ENCODE results near the gene GNB3. TPM values are rescaled to one million over a fixed set of nuclear protein-coding genes. Genes with fewer than 3 reads are reported as not detected.

GNB3 gene
- total and polyA plus RNA-seq, 9 of the 15 experiments (the other 6 are each of a cell fraction or from before 2014, with no cell fraction given), result 1.4 to 5.8 (median 2.0) TPM

- TF ChIP-seq, protein P1, sequence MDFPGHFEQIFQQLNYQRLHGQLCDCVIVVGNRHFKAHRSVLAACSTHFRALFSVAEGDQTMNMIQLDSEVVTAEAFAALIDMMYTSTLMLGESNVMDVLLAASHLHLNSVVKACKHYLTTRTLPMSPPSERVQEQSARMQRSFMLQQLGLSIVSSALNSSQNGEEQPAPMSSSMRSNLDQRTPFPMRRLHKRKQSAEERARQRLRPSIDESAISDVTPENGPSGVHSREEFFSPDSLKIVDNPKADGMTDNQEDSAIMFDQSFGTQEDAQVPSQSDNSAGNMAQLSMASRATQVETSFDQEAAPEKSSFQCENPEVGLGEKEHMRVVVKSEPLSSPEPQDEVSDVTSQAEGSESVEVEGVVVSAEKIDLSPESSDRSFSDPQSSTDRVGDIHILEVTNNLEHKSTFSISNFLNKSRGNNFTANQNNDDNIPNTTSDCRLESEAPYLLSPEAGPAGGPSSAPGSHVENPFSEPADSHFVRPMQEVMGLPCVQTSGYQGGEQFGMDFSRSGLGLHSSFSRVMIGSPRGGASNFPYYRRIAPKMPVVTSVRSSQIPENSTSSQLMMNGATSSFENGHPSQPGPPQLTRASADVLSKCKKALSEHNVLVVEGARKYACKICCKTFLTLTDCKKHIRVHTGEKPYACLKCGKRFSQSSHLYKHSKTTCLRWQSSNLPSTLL (IDR thresholded peaks at IDR 0.05), result no peak
- no peak for TF ChIP-seq YY1 (IDR thresholded peaks at IDR 0.05; ENCODE audit: borderline replicate concordance in 1 of 3, control insufficient read depth in 1 of 3, extremely low read depth in 1 of 3, insufficient read depth in 3 of 3, insufficient read length in 1 of 3, insufficient replicate concordance in 2 of 3, low read depth in 1 of 3, low read length in 2 of 3)
These were observed 4.7 kb downstream of the GNB3 start (continued) for GRCh38 chr12:6845395-6845794.

GRCh38 chr12:6846316-6846869 is 5.7 kb downstream of the GNB3 start:
- ChIA-PET POLR2A (interaction anchor here (0.6 to 0.7 kb wide), 3 partner anchors 9 to 94 kb away, joined by 3 read pairs; no protein-coding TSS in a partner anchor), CTCF (ENCODE audit: low intra/inter-chr PET ratio) (no interaction called here)
- in situ Hi-C loops (cut with MboI), result no loop called here
- Histone ChIP-seq H4K20me1 (replicated peaks; ENCODE audit: control insufficient read depth, insufficient read depth, low read length) (no peaks in the 10 kb centered on the region), H3K9me3 (replicated peaks; ENCODE audit: control insufficient read depth, insufficient read depth, low read depth, low read length) (no peaks in the 10 kb centered on the region), H3K4me2 (ENCODE audit: insufficient read depth, low read length) (no peak overlapping the region), H3K9me1 (ENCODE audit: control insufficient read depth, insufficient read depth, low read length) (no peaks in the 10 kb centered on the region), H3K4me1 (replicated peaks in 1 of 2; ENCODE audit: control insufficient read depth in 2 of 2, insufficient read depth in 2 of 2, low read length in 2 of 2) (peaks cover 15 to 27% of the 10 kb centered on the region in 2 experiments; a peak in 4 of 5 replicates), H3K36me3 (ENCODE audit: control insufficient read depth, insufficient read depth, low read length) (peaks cover 79% of the 10 kb centered on the region; the same call in 2 of the 3 replicates), H3K79me2 (ENCODE audit: control insufficient read depth, insufficient read depth, low read length) (peaks cover 26% of the 10 kb centered on the region), H3K27me3 (ENCODE audit: control insufficient read depth in 2 of 2, insufficient read depth in 2 of 2, low read length in 2 of 2) (no peaks in the 10 kb centered on the region), H3K4me3 (no peak overlapping the region), H3K27ac (ENCODE audit: extremely low read depth, low read depth, low read length) (no peak overlapping the region), H3K9ac (ENCODE audit: insufficient read depth in 1 of 2, low read depth in 2 of 2, low read length in 2 of 2) (no peak overlapping the region), H2AFZ (ENCODE audit: low read depth, low read length) (no peak overlapping the region)
- intact Hi-C loops (cut with micrococcal nuclease), result no loop called here
- no peak for FAIRE-seq
- no peak for ATAC-seq
- TF ChIP-seq, protein P2, sequence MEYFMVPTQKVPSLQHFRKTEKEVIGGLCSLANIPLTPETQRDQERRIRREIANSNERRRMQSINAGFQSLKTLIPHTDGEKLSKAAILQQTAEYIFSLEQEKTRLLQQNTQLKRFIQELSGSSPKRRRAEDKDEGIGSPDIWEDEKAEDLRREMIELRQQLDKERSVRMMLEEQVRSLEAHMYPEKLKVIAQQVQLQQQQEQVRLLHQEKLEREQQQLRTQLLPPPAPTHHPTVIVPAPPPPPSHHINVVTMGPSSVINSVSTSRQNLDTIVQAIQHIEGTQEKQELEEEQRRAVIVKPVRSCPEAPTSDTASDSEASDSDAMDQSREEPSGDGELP (CRISPR knock-in tag; IDR thresholded peaks at IDR 0.05; ENCODE audit: borderline replicate concordance), result 0 out of 2 replicates have a peak, but pooled peaks have one; percentile 22
- TF ChIP-seq POLR2A (conservative IDR thresholded peaks at IDR 0.05), result 0 out of 2 replicates have a peak, but pooled peaks have one; percentile 29
- no peak for TF ChIP-seq ZNF274 (IDR thresholded peaks at IDR 0.05; ENCODE audit: borderline replicate concordance, low read depth, low read length)
- TF ChIP-seq EGR1 (conservative IDR thresholded peaks at IDR 0.05), result peak; percentile 47; the same call in 1 of the 2 replicates
- TF ChIP-seq POLR2B (IDR thresholded peaks at IDR 0.05; ENCODE audit: low read depth, partially characterized antibody), result peak; percentile 35
- no peak for TF ChIP-seq ZNF253 (CRISPR knock-in tag; conservative IDR thresholded peaks at IDR 0.05)
- WGBS (ENCODE audit: insufficient coverage, low coverage, missing lambda C conversion rate), result 74% methylated on average over 5 of the region's 7 CpGs
- no TSS peak for BruUV-seq (replicated peaks)
- no peak for DNase-seq (ENCODE audit: extremely low read depth in 1 of 4, low spot score in 3 of 4)

Data from K562 (cell line).